GM19328 (cell line): ENCODE data around the gene ARHGAP33.
"Not testable (repeated sequence)": the region's sequence is repeated elsewhere in the genome, so short reads cannot be mapped to it uniquely, and the experiment has no call there.

Experiments used
- ATAC-seq: cut with Tn5 transposase; IDR thresholded peaks from one replicate; pipeline ENCODE4 v1.9.1; 2021; ENCODE audit warnings: mild to moderate bottlenecking, moderate library complexity; ENCODE audit not compliant: unreplicated experiment

Gene ARHGAP33

GRCh38 chr19:35792888-35793287 lies 17.5 kb downstream of the ARHGAP33 start:
- no peak for ATAC-seq

- ATAC-seq: no peak
Measured at GRCh38 chr19:35793381-35794165, 18.2 kb downstream of the ARHGAP33 start.

- not testable (repeated sequence) for ATAC-seq
Measured at GRCh38 chr19:35795564-35795963, 20.2 kb downstream of the ARHGAP33 start.

- ATAC-seq: no peak
Measured at GRCh38 chr19:35796645-35797542, 21.5 kb downstream of the ARHGAP33 start.

GRCh38 chr19:35797663-35798062 lies 22.3 kb downstream of the ARHGAP33 start:
- ATAC-seq: no peak

GRCh38 chr19:35801828-35802227 lies 26.5 kb downstream of the ARHGAP33 start:
- ATAC-seq: no peak

- ATAC-seq: no peak
Measured at GRCh38 chr19:35805526-35806102, 30.2 kb downstream of the ARHGAP33 start.

GRCh38 chr19:35806597-35806996 lies 31.2 kb downstream of the ARHGAP33 start:
- ATAC-seq: no peak

GRCh38 chr19:35807633-35808032 lies 32.3 kb downstream of the ARHGAP33 start:
- no peak for ATAC-seq

- ATAC-seq: no peak
Measured at GRCh38 chr19:35811317-35812219, 36.2 kb downstream of the ARHGAP33 start.

- ATAC-seq: no peak
Measured at GRCh38 chr19:35812220-35813042, 37.1 kb downstream of the ARHGAP33 start, which contains the start of gene PRODH2. Gene PRODH2, minus strand, starts transcription at chr19:35812845. Its CDS starts 40 bp downstream, at chr19:35812805.

- no peak for ATAC-seq
Measured at GRCh38 chr19:35813043-35813890, 37.9 kb downstream of the ARHGAP33 start.

GRCh38 chr19:35816262-35816661 lies 40.9 kb downstream of the ARHGAP33 start:
- ATAC-seq: no peak

GRCh38 chr19:35816846-35817245 lies 41.5 kb downstream of the ARHGAP33 start:
- ATAC-seq: no peak

GRCh38 chr19:35818445-35818844 lies 43.1 kb downstream of the ARHGAP33 start:
- ATAC-seq: no peak

GRCh38 chr19:35822579-35822978 lies 47.2 kb downstream of the ARHGAP33 start:
- no peak for ATAC-seq

- no peak for ATAC-seq
Measured at GRCh38 chr19:35824150-35824549, 48.8 kb downstream of the ARHGAP33 start.

GRCh38 chr19:35828692-35829301 lies 53.4 kb downstream of the ARHGAP33 start:
- no peak for ATAC-seq
